SK-MEL-5 (cell line): Measurements from ENCODE around the gene ZNF629. TPM values are rescaled to one million over a fixed set of nuclear protein-coding genes. Genes with fewer than 3 reads are reported as not detected.
A peak's percentile ranks its signal among the peaks of the same experiment; 100 is the strongest.

ENCODE experiments used
- DNase-seq: peaks from one replicate; pipeline ENCODE4 v3.0.0-alpha.2; 2016; ENCODE audit warnings: low read depth, low spot score
- in situ Hi-C: cut with HindIII; loops from 2 replicates; pipeline ENCODE4 v1.10.0; 2016; ENCODE audit warnings: low sequenced_read_pairs, high pct_unique_total_duplicates, low pct_unique_long_range_greater_than_20kb
- total RNA-seq: library from RNA; depleted of rRNA; stranded (reverse); fragments of >200 nt; shearing (Covaris generic); gene quantifications from 2 replicates; pipeline ENCODE4 v1.2.3, GENCODE V29; 2014

The ZNF629 gene
- total RNA-seq, 1 experiment from 2014 or later, result 6.6 TPM

DNA sequence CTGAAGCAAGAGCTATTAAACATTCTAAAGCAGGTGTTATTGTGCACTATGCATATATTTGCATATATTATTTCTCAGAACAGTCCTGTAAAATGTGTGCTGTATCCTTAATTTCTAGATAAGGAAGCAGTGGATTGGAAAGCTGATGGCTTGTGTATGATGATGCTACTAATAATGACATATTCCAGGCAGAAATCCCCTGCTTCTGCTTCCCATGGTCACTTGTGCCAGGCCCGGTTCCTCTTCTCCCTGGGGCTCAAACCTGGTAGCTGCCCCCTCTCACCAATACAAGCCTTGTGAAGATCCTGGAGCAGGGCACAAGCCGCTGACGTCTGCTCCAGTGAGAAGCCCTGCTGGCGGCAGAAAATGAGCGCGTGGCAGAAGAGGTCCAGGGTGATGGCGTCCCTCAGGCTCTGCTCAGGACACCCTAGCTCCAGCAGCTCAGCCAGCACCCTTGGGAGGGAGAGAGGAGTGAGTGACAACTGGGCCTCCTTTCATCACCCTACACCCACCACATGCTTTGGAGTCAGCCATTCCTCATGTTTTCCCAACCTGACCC is 26.9 kb downstream of the ZNF629 start:
- no peak for DNase-seq
- in situ Hi-C loops, result no loop called here

DNA sequence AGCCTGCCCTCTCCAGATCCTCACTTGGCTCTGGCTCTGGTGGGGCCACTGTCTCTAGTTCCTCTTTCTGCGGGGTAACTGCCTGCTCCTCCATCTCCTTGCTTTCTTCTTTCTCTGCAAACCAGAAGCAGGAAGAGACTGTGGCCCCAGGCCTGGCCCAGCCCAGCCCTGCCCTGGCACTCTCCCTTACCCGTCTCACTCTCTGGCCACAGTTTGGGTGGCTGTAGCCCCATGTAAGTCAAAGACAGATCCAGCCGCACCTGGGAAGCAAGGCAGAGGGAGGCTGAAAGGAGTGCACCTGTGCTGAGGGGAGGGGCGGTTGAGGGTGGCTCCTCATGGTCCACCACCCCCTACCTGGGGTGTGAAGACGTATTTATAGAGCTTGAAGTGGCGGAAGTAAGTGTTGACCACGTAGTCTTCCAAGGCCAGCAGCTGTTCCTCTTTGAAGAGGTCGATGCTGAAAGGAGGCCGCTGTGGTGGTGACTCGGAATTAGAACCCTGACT is 28.0 kb downstream of the ZNF629 start:
- in situ Hi-C loops, result no loop called here
- DNase-seq, result no peak

DNA sequence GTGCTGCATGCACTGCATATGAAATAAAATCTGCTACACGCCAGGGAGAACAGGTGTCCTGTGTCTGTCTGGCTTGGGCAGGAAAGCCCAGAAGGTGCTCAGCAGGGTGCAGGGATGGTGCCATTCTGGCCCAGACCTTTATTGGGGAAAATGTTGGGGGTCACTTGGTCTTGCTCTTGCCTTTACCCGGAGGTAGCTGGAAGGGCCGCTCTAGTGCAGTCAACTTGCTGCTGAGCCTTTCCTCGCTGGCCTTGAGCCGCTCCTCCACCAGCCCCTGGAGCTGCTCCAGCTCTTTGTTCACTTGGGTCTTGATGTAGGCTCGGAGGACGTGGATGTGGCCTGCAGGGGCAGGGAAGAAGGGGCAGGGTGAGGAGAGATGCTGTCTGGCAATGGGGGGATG is 29.7 kb downstream of the ZNF629 start:
- no peak for DNase-seq
- in situ Hi-C loops, result no loop called here

DNA sequence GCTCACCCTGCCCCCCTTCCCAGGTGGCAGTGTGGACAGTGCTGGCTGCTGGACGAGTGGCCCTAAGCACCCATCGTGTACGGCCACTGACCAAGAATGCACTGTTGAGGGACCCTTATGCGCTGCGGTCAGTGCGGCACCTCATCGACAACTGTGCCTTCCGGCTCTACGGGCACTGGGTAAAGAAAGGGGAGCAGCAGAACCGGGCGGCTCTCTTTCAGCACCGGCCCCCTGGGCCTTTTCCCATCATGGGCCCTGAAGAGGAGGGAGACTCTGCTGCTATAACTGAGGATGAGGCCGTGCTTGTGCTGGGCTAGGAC is 30.3 kb downstream of the ZNF629 start:
- in situ Hi-C loops, result no loop called here
- no peak for DNase-seq

DNA sequence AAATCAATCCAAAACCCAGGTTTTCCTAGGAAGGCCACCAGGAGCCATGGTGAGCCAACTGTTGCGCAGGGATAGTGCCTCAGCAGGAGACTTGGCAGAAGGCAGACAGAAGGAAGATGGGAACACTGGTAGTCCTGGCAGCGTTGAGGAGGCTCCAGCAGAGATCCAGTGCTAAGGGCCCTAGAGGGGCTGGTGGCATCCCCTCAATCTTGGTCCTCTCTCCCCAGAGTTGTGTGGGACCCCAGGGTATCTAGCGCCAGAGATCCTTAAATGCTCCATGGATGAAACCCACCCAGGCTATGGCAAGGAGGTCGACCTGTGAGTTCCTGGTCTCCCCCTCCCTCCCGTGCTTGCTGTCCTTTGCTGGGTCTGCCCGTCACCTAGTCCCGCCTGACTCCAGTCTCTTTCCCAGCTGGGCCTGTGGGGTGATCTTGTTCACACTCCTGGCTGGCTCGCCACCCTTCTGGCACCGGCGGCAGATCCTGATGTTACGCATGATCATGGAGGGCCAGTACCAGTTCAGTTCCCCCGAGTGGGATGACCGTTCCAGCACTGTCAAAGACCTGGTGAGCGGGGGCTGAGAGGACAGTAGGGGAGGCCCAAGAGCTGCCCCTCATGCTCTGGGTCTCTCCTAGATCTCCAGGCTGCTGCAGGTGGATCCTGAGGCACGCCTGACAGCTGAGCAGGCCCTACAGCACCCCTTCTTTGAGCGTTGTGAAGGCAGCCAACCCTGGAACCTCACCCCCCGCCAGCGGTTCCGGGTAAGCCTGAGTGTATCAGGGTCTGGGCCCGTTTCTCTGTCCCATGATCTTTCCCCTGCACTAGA is 30.8 kb downstream of the ZNF629 start:
- in situ Hi-C loops, result no loop called here
- no peak for DNase-seq

DNA sequence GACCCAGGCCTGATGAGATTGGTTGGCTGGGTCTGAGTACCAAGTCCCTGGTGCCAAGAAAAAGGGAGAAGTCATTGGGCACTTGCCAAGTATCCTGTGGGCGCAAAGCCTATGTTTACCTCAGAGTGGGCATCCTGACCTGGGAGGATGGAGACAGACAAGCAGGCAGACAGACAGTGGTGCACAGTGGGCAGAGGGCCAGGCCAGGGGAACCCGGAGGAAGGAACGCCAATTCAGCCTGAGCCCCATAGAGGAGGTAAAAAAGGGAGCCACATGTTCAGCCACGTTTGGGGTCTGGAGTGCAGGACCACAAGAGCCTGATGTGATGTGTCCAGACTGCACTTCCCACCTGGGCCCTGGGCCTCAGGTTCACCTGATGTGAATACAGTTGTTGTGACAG is 33.4 kb downstream of the ZNF629 start:
- no peak for DNase-seq
- in situ Hi-C loops, result no loop called here

DNA sequence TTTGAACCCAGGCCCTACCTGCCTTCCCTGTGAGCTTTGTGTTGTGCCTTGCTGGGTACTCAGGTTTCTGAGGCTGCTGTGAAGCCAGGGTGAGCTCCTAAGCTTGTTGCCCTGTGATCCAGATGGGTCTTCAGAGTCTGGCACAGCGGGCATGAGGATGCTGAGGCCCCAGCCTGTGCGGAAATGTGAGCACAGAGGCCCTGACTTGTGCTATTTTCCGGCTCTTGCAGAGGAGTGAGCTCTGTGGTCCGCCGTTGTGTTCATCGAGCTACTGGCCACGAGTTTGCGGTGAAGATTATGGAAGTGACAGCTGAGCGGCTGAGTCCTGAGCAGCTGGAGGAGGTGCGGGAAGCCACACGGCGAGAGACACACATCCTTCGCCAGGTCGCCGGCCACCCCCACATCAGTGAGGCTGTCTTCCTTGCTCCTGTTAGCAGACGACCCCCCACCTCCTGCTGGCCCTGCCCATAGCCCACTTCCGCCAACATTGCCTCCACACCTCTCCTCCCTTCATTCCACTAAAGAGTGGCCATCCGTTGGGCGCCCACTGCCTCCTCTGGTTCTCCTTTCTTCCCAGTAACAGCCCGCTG is 36.0 kb downstream of the ZNF629 start:
- in situ Hi-C loops, result no loop called here
- no peak for DNase-seq

DNA sequence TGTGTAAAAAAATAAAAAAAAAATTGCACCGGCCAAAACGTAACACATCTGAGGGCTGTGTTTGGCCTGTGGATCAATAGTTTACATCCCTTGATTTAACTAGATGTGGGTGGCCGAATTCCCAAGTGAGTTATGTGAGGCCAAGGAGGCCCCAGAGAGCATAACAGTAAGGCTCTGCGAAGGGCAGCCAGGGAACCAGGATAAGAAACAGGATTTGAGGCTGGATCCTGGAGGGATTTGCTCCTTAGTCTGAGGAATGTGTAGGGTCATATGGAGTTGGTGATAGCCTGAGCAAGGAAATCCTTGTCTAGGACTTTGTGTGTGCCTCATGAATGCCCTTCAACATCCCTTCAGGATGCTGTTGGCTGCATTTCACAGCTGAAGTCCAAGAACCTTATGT is 36.8 kb downstream of the ZNF629 start:
- no peak for DNase-seq
- in situ Hi-C loops, result no loop called here

DNA sequence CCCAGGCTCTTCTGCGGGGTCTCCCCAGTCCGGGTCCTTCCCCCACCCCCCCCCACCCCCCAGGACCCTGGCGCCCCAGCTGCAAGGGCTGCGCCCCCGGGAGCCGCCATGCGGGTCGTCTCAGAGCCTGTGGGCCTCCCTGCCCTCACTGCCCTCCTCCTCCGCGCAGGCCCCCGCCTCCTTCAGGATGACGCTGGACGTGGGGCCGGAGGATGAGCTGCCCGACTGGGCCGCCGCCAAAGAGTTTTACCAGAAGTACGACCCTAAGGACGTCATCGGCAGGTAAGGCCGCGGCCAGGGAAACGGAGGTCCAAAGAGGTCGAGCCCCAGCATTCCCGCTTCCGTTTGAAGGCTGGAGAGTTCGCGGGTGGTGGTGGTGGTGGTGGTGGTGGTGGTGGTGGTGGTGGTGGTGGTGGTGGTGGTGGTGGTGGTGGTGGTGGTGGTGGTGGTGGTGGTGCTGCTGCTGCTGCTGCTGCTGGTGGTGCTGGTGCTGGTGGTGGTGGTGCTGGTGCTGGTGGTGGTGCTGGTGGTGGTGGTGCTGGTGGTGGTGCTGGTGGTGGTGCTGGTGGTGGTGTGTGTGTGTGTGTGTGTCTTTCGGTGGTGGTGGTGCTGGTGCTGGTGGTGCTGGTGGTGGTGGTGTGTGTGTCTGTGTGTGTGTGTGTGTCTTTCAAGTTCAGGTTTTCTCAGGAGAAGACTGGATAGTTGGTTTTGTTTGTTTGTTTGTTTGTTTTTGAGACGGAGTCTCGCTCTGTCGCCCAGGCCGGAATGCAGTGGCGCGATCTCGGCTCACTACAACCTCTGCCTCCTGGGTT is 38.2 kb downstream of the ZNF629 start:
- in situ Hi-C loops, result no loop called here
- DNase-seq, result no peak

DNA sequence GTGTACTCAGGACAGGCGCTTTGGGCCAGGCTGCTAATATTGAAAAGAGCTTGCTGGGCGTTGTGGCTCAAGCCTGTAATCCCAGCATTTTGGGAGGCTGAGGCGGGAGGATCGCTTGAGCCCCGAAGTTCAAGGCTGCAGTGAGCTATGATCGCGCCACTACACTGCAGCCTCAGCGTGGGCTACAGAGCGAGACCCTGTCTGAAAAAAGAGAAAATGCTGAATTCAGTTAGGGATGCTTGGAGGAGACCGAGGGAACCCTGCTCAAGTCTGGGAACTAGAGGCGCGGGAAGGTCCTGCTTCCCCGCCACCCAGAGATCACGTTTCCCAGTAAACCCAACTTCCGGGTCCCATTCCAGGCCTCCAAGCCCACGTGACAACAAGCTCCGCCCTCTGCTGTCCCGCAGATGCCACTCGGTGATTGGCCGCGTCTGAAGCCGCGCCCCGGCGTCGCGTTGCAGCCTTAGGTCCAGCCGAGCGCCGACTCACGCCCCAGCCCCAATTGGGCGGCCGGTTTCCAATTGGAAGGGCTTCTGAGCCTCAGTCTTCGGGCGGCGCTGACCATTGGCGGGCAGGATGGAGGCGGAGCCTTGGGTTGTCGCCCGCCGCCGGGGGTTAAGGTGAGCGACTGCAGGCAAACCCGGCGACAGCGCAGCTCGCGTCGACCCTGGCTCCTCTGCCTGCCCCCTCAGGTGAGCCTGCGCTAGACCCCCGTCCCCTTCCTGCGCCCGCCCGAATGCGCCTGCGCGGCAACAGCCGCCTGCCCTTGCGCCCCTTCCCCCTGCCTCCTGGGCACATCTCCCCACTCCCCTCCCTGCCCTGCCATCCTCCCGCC is 39.0 kb downstream of the ZNF629 start, which contains the start of gene PHKG2:
TSS of gene PHKG2 (plus strand) at position 627 of the 835 bp plus-strand sequence. CDS start 396 bp downstream, outside the sequence.
- in situ Hi-C loops, result no loop called here
- DNase-seq, result peak; percentile 98

DNA sequence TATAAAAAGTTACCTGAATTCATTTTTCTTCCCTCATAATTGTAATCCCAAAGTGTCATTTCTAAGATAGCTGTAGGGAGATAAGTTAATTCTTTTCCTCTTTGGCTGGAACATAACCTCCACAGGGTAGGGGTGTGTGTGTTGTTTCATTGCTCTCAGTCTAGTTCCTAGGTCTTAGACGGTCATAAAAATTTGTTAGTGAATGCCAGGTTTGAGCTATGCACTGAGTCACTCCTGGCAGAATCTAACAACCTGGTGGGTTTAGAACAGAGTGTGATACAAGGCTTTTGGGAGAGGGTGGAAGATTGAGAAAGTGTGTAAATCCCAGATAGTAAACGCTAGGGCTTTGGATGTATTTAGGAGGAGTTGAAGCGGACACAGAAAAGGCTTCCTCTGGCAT is 39.7 kb downstream of the ZNF629 start:
- in situ Hi-C loops, result no loop called here
- no peak for DNase-seq

DNA sequence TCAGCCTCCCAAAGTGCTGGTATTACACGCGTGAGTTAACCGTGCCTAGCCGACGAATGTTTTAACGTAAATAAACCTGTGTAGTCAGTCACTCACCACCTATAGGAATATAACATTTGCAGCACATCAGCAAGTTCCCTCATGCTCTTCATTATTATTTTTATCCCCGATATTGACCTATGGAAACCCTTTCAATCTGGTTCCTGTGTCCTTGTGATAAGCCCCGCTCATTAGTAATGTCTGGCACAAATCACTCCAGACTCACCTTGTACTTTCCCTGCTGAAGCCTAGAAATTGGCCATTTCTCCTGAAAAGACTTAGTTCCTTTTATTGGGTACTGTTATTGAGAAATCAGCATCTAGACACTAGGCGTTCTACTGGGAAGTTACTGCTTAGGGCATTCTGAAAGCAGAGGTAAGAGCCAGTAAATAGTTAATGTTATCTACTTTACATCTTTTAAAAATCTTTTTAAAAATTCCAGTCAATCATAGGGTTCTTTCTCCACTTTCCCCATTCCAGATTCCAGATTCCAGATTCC is 40.3 kb downstream of the ZNF629 start:
- in situ Hi-C loops, result no loop called here

DNA sequence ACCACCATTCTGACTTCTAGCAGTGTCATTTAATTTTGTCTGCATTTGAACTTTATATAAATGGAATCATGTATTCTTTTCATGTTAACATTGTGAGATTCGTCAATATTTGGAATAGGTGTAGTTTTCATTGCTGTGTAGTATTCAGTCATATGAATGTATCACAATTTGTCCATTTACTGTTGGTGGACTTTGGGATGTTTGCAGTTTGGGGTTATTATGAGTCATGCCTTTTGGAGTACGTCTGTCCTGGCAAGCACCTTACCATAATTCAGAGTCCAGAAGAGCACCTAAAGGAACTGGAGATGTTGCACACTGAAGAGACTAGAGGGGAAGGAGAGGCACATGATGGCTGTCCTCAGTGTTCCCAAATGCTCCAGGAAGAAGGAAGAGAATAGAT is 41.9 kb downstream of the ZNF629 start:
- no peak for DNase-seq
- in situ Hi-C loops, result no loop called here

More for the DNA sequence above, 40.3 kb downstream of the ZNF629 start:
- no peak for DNase-seq

DNA sequence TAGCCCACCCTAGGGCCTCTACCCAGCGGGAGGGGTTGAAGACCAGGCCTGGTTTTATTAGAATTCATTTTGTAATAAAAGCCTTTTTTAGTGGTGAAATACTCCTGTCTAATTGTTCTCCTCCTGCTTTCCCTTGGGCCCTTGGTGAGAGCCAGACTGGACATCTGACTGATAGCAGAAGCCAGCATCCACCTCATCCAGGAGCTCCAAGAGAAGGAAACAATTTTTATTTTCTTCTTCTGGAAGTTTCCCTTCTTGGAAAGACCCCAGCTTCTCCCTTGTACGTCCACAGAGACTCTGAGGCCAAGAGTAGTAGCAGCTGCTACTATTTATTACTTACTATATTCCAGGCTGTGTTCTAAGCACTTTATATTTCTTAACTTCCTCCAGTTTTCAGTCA is 42.8 kb downstream of the ZNF629 start:
- no peak for DNase-seq
- in situ Hi-C loops, result no loop called here

DNA sequence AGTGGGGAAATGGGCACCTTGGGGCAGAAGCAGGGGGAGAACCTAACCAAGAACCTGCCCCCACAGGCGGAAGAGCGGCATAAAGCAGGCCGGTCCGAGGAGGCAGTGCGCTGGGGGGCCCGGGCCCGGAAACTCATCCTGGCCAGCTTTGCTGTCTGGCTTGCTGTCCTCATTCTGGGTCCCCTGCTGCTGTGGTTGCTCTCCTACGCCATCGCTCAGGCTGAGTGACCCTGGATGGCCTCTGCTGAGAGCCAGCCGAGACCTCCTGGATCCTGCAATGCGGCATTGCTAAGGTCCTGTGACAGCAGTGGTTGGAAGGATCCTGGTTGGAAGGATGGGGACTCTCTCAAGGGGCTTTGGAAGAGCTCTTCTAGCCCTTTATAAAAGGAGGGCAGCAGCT is 43.3 kb downstream of the ZNF629 start:
- no peak for DNase-seq
- in situ Hi-C loops, result no loop called here

DNA sequence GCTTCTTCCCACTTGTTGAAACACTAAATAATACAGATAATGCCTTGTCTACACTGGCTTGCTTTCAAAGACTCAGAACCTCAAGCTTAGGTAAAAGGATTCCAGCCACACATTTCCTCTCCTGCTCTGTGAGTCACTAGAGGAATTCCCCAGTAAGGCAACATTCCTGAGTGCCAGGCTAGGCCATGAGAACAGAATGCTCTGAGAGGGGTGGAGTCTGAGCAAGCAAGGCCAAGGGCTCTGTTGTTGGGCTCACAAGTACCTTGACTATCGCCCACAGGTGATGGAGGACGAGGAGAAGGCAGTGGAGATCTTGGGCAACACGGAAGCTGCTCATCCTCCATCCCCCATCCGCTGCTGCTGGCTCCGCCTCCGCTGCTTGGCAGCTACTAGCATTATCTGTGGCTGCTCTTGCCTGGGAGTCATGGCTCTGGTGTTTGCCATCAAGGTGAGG is 45.5 kb downstream of the ZNF629 start:
- DNase-seq, result no peak
- in situ Hi-C loops, result no loop called here
